WERI-Rb-1 (cell line): ENCODE measurements around the gene CDC42SE2.
"Not testable (repeated sequence)": the region's sequence is repeated elsewhere in the genome, so short reads cannot be mapped to it uniquely, and the experiment has no call there.

Experiments
- DNase-seq: peaks from one replicate; pipeline ENCODE4 v3.0.0-alpha.2; 2020
- H3K27ac ChIP-seq: fragments of 250-450 bp; sonication (Bioruptor Pico); 2 replicates; pipeline ENCODE4 v1.5.1; 2020; ENCODE audit warnings: mild to moderate bottlenecking, moderate library complexity
- H3K27me3 ChIP-seq: fragments of 250-450 bp; sonication (Bioruptor Pico); 2 replicates; pipeline ENCODE4 v1.5.1; 2021; ENCODE audit warnings: mild to moderate bottlenecking, low read depth, moderate library complexity; ENCODE audit not compliant: insufficient read depth, severe bottlenecking
- H3K36me3 ChIP-seq: fragments of 250-450 bp; sonication (Bioruptor Pico); 2 replicates; pipeline ENCODE4 v1.5.1; 2020; ENCODE audit warnings: mild to moderate bottlenecking, moderate library complexity
- H3K4me3 ChIP-seq: 2 replicates; pipeline ENCODE4 v1.5.1; 2011; ENCODE audit warnings: low read depth, mild to moderate bottlenecking, control low read depth, low read length
- H3K9me3 ChIP-seq: fragments of 250-450 bp; sonication (Bioruptor Pico); 2 replicates; pipeline ENCODE4 v1.5.1; 2021; ENCODE audit warnings: mild to moderate bottlenecking, moderate library complexity; ENCODE audit not compliant: severe bottlenecking
- CTCF ChIP-seq: IDR thresholded peaks from 2 replicates; pipeline ENCODE4 v1.5.1; 2011; ENCODE audit warnings: low read depth, mild to moderate bottlenecking, control low read depth, inconsistent platforms, low read length

Gene CDC42SE2

GRCh38 chr5:131396630-131397273 is 132.9 kb downstream of the CDC42SE2 start:
- no peaks in the 10 kb centered on the region for H3K9me3 ChIP-seq
- peaks cover 11% of the 10 kb centered on the region for H3K36me3 ChIP-seq
- H3K27ac ChIP-seq = no peak overlapping the region
- H3K4me3 ChIP-seq = no peak overlapping the region
- H3K27me3 ChIP-seq = no peaks in the 10 kb centered on the region
- TF ChIP-seq CTCF = no peak
- no peak for DNase-seq

- H3K36me3 ChIP-seq, DNase-seq, H3K27ac ChIP-seq, H3K9me3 ChIP-seq, H3K27me3 ChIP-seq, H3K4me3 ChIP-seq: not testable (repeated sequence)
These were observed 135.2 kb downstream of the CDC42SE2 start for GRCh38 chr5:131399007-131399406.

DNA sequence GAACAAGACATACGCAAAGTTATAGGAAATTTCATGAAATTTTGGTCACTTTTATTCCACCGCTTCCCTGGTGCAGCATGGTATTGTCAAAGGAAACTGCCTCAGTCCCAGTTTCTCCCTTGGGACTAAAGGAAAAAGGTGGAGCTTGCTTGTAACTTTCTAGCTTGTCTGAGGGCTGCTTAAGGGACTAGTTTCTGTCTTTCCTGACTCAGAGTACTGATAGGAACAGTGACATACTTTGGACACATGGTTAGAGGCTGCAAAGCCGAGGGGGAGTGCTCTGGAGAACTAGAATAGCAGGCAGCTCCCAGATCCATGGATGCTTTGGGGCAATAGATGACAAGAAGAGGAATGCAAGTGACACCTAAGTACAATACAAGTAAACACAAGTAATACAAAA is 136.7 kb downstream of the CDC42SE2 start:
- no peaks in the 10 kb centered on the region for H3K27me3 ChIP-seq
- H3K9me3 ChIP-seq = no peaks in the 10 kb centered on the region
- no peak overlapping the region for H3K27ac ChIP-seq
- H3K4me3 ChIP-seq = no peak overlapping the region
- TF ChIP-seq CTCF = no peak
- H3K36me3 ChIP-seq = no peaks in the 10 kb centered on the region
- no peak for DNase-seq

GRCh38 chr5:131405674-131406073 is 141.8 kb downstream of the CDC42SE2 start:
- no peak overlapping the region for H3K27ac ChIP-seq
- no peak overlapping the region for H3K4me3 ChIP-seq
- H3K36me3 ChIP-seq = no peaks in the 10 kb centered on the region
- no peaks in the 10 kb centered on the region for H3K27me3 ChIP-seq
- no peak for DNase-seq
- TF ChIP-seq CTCF = no peak
- no peaks in the 10 kb centered on the region for H3K9me3 ChIP-seq

DNA sequence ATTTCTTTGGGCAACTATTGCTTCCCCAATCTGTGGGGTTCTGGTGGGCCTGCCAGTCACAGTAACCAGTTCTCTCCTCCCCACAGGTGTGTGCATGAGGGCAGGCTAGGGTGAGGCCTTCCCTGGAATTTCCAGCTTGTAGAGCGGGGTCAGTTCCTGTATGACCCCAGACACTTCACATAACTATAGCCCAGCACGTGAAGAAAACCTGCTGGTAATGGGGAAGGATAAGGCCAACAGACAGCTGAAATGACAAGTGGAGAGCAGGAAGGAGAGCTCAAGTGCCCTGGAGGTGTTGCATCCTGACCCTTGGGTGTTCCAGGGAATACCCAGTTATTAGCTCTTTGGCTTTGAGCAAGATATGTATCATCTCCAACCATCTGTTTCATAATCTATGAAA is 142.2 kb downstream of the CDC42SE2 start:
- no peak for TF ChIP-seq CTCF
- no peak for DNase-seq
- no peaks in the 10 kb centered on the region for H3K9me3 ChIP-seq
- no peaks in the 10 kb centered on the region for H3K27me3 ChIP-seq
- no peak overlapping the region for H3K27ac ChIP-seq
- H3K4me3 ChIP-seq = no peak overlapping the region
- H3K36me3 ChIP-seq = no peaks in the 10 kb centered on the region

- no peak overlapping the region for H3K4me3 ChIP-seq
- no peak overlapping the region for H3K27ac ChIP-seq
- no peak for DNase-seq
- no peaks in the 10 kb centered on the region for H3K9me3 ChIP-seq
- no peaks in the 10 kb centered on the region for H3K36me3 ChIP-seq
- H3K27me3 ChIP-seq = no peaks in the 10 kb centered on the region
- no peak for TF ChIP-seq CTCF
These were observed 143.3 kb downstream of the CDC42SE2 start for GRCh38 chr5:131406975-131407638.
